NCI-H1930 (cell line): Measurements from ENCODE around the gene MOCS2.
"Not testable (repeated sequence)": the region's sequence is repeated elsewhere in the genome, so short reads cannot be mapped to it uniquely, and the experiment has no call there.

Source experiments
- DNase-seq, 2 experiments: peaks; one replicate each; lab custom pipeline; 2025; lab: John Stamatoyannopoulos, UW

The MOCS2 gene

GRCh38 chr5:53109443-53110127 lies at the start of gene MOCS2:
Gene MOCS2 (minus strand): TSS chr5:53109757. CDS start chr5:53107174, 2,583 bp downstream.
- peak; percentile 48 to 75 for DNase-seq

- DNase-seq: no peak
These were observed 42.3 kb upstream of the MOCS2 start for GRCh38 chr5:53151713-53152458.

GRCh38 chr5:53133020-53133419 lies 23.5 kb upstream of the MOCS2 start:
- DNase-seq: no peak

- no peak for DNase-seq
These were observed 20.7 kb upstream of the MOCS2 start for GRCh38 chr5:53130266-53130665.

GRCh38 chr5:53128481-53128880 lies 18.9 kb upstream of the MOCS2 start:
- DNase-seq: no peak

- no peak for DNase-seq
These were observed 17.6 kb upstream of the MOCS2 start for GRCh38 chr5:53127107-53127506.

- no peak for DNase-seq
These were observed 17.0 kb upstream of the MOCS2 start for GRCh38 chr5:53126521-53126920.

GRCh38 chr5:53123702-53124101 lies 14.1 kb upstream of the MOCS2 start:
- DNase-seq: no peak

GRCh38 chr5:53120165-53120564 lies 10.6 kb upstream of the MOCS2 start:
- no peak for DNase-seq

GRCh38 chr5:53118879-53119278 lies 9.3 kb upstream of the MOCS2 start:
- no peak for DNase-seq

- no peak for DNase-seq
These were observed 7.0 kb upstream of the MOCS2 start for GRCh38 chr5:53116597-53116996.

- DNase-seq: no peak
These were observed 5.4 kb upstream of the MOCS2 start for GRCh38 chr5:53114988-53115387.

GRCh38 chr5:53113947-53114346 lies 4.4 kb upstream of the MOCS2 start:
- DNase-seq: no peak

- DNase-seq: no peak
These were observed 3.4 kb upstream of the MOCS2 start for GRCh38 chr5:53112909-53113308.

- DNase-seq: not testable (repeated sequence)
These were observed 2.8 kb upstream of the MOCS2 start for GRCh38 chr5:53112307-53112706.

- no peak for DNase-seq
These were observed 1.6 kb upstream of the MOCS2 start for GRCh38 chr5:53111139-53111538.

GRCh38 chr5:53110156-53110555 lies 599 bp upstream of the MOCS2 start:
- DNase-seq: no peak

- DNase-seq: no peak
These were observed 508 bp downstream of the MOCS2 start for GRCh38 chr5:53109056-53109442.

- no peak for DNase-seq
These were observed 3.8 kb downstream of the MOCS2 start for GRCh38 chr5:53105611-53106300.

- DNase-seq: no peak
These were observed 9.0 kb downstream of the MOCS2 start for GRCh38 chr5:53100606-53101005.

- DNase-seq: no peak
These were observed 10.0 kb downstream of the MOCS2 start for GRCh38 chr5:53099546-53099945.

GRCh38 chr5:53095931-53096525 lies 13.5 kb downstream of the MOCS2 start:
- DNase-seq: peak in 1 of 2 experiments; percentile 1

GRCh38 chr5:53095217-53095616 lies 14.3 kb downstream of the MOCS2 start:
- no peak for DNase-seq
